Body of pancreas (tissue), 4 donors: ENCODE measurements around the gene WDR1. TPM values are rescaled to one million over a fixed set of nuclear protein-coding genes. Genes with fewer than 3 reads are reported as not detected.

Experiments
- ATAC-seq: fragments of 150-250 bp; one replicate; pipeline ENCODE4 v1.9.1; 2016
- DNase-seq, 4 donors: peaks; one replicate each; pipeline ENCODE4 v3.0.0-alpha.2; 2019
- H3K27ac ChIP-seq, 4 donors: fragments of 200-600 bp; sonication (generic); 1 replicate in 3 of 4; 2 replicates in 1 of 4; pipeline versions ENCODE4 v1.5.1 to v1.6.1; 2016 to 2019; ENCODE audit warnings: mild to moderate bottlenecking in 1 of 4, mixed read lengths in 1 of 4, moderate library complexity in 1 of 4
- H3K27me3 ChIP-seq, 2 donors: fragments of 200-600 bp; sonication (generic); one replicate each; pipeline ENCODE4 v1.6.0; 2016; ENCODE audit warnings: mild to moderate bottlenecking in 1 of 2
- H3K36me3 ChIP-seq, 2 donors: fragments of 200-600 bp; sonication (generic); replicated peaks in 1 of 2; 2 replicates each; pipeline ENCODE4 v1.5.1; 2016; ENCODE audit warnings: low read depth in 2 of 2; ENCODE audit not compliant: insufficient read depth in 1 of 2
- H3K4me1 ChIP-seq: fragments of 200-600 bp; sonication (generic); one replicate; pipeline ENCODE4 v1.6.0; 2016
- H3K4me3 ChIP-seq, 2 donors: fragments of 200-600 bp; sonication (generic); 1 replicate in 1 of 2; 2 replicates in 1 of 2; pipeline ENCODE4 v1.5.1; 2016 to 2019
- H3K9me3 ChIP-seq, 3 donors: fragments of 200-600 bp; sonication (generic); 1 replicate in 2 of 3; 2 replicates in 1 of 3; pipeline ENCODE4 v1.5.1; 2016
- CTCF ChIP-seq, 7 experiments: fragments of 450-650 bp in 4 of 7; fragments of 200-600 bp in 3 of 7; sonication (generic) in 3 of 7; IDR thresholded peaks; one replicate each; pipeline ENCODE4 v1.5.1; 2016 to 2019; ENCODE audit warnings: antibody characterized with exemption in 7 of 7
- POLR2A ChIP-seq, 3 donors: fragments of 450-650 bp; IDR thresholded peaks; one replicate each; pipeline ENCODE4 v1.6.1; 2016; ENCODE audit warnings: antibody characterized with exemption in 3 of 3, mild to moderate bottlenecking in 2 of 3
- WGBS, 2 donors: methylation state at CpG; one replicate each; pipeline ENCODE4 v1.1.5; 2017; 5-methylcytosine and 5-hydroxymethylcytosine counted together
- intact Hi-C: fragments of 100-400 bp; cut with DNase I; formaldehyde crosslinking; loops from one replicate; pipeline ENCODE4 v1.15.1; 2023
- total RNA-seq, 2 donors: library from RNA; depleted of rRNA; stranded (reverse); fragments of >200 nt; gene quantifications; one replicate each; pipeline ENCODE4 v1.1.0, GENCODE V29; 2016

Gene WDR1
- total RNA-seq, 2 donors from 2014 or later: 46.1 to 51.9 TPM

DNA sequence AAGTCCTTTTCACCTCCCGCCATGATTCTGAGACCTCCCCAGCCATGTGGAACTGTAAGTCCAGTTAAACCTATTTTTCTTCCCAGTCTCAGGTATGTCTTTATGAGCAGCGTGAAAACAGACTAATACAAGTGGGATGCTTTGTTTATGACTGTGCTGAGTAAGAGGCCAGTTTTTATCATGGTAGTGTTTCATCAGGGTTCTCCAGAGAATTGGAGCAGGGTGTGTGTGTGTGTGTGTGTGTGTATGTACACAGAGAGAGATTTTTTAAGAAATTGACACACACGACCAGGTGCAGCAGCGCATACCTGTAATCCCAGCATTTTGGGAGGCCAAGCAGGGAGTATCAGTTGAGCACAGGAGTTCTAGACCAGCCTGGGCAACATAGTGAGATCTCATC lies 60.7 kb downstream of the WDR1 start:
- H3K4me1 ChIP-seq: peaks cover 8% of the 10 kb centered on the region
- no peaks in the 10 kb centered on the region for H3K27me3 ChIP-seq
- no peak overlapping the region for H3K4me3 ChIP-seq
- WGBS, 2 donors: 59 to 78% methylated on average over 4 of the region's 4 CpGs
- intact Hi-C loops: no loop called here
- TF ChIP-seq POLR2A (IDR thresholded peaks at IDR 0.05) (no peak), CTCF (IDR thresholded peaks at IDR 0.05) (no peak)
- H3K9me3 ChIP-seq: no peaks in the 10 kb centered on the region
- DNase-seq (no peak), ATAC-seq (no peak)
- no peaks in the 10 kb centered on the region for H3K36me3 ChIP-seq
- H3K27ac ChIP-seq: peak overlapping the region; percentile 23 to 74 (median 67)

GRCh38 chr4:10054571-10055041 lies 62.0 kb downstream of the WDR1 start:
- Histone ChIP-seq H3K36me3 (no peaks in the 10 kb centered on the region), H3K9me3 (no peaks in the 10 kb centered on the region), H3K4me1 (peaks cover 14% of the 10 kb centered on the region), H3K27ac (peak overlapping the region in 1 of 4 donors; percentile 74), H3K27me3 (no peaks in the 10 kb centered on the region), H3K4me3 (no peak overlapping the region)
- intact Hi-C loops: no loop called here
- TF ChIP-seq POLR2A (IDR thresholded peaks at IDR 0.05) (no peak), CTCF (IDR thresholded peaks at IDR 0.05) (no peak)
- DNase-seq: no peak
- ATAC-seq: no peak
- whole genome bisulfite sequencing, 2 donors: 47 to 61% methylated on average over 4 of the region's 4 CpGs

GRCh38 chr4:10053635-10054453 lies 62.8 kb downstream of the WDR1 start:
- TF ChIP-seq POLR2A (IDR thresholded peaks at IDR 0.05) (no peak), CTCF (IDR thresholded peaks at IDR 0.05) (no peak)
- peaks cover 20% of the 10 kb centered on the region for H3K4me1 ChIP-seq
- H3K4me3 ChIP-seq: no peak overlapping the region
- WGBS, 2 donors: 59 to 77% methylated on average over 6 to 8 of the region's 8 CpGs
- no peaks in the 10 kb centered on the region for H3K36me3 ChIP-seq
- DNase-seq: no peak
- no peaks in the 10 kb centered on the region for H3K27me3 ChIP-seq
- H3K27ac ChIP-seq: no peak overlapping the region
- intact Hi-C loops: no loop called here
- no peaks in the 10 kb centered on the region for H3K9me3 ChIP-seq
- no peak for ATAC-seq

DNA sequence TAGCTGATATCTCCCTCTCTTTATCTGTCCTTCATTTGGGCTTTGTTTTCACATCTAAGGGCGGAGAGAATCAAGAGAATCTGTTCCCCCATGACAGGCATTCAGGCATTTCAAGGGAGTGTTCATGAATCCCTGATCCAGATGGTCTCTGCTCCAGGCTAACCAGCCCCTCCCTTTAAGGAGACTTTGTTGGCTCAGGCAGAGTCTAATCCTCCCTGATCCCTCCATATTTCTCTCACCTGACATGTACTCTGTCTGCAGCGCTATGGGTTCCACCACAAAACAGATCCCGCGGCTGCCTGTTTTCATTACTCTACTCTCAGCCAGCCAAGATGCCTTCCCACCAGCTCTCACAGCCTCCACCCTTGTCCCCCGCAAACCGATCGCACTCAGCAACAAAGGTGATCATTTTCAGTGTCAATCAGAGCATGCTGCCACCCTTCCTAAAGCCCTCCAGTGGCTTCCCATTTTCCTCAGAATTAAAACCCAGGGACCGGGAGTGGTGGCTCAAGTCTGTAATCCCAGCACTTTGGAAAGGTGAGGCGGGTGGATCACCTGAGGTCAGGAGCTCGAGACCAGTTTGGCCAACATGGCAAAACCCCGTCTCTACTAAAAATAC lies 65.0 kb downstream of the WDR1 start:
- H3K27me3 ChIP-seq: no peaks in the 10 kb centered on the region
- no peak for TF ChIP-seq CTCF (IDR thresholded peaks at IDR 0.05)
- TF ChIP-seq POLR2A (IDR thresholded peaks at IDR 0.05): no peak
- intact Hi-C loops: no loop called here
- ATAC-seq: no peak
- no peak overlapping the region for H3K4me3 ChIP-seq
- no peaks in the 10 kb centered on the region for H3K9me3 ChIP-seq
- no peak for DNase-seq
- no peak overlapping the region for H3K27ac ChIP-seq
- no peaks in the 10 kb centered on the region for H3K36me3 ChIP-seq
- H3K4me1 ChIP-seq: peaks cover 21% of the 10 kb centered on the region
- WGBS, 2 donors: 66 to 91% methylated on average over 11 of the region's 11 CpGs
